Measurements from ENCODE around the gene POLR3E.

GRCh38 chr16:22297871-22298733, 893 bp downstream of the POLR3E start:
- TF ChIP-seq CTCF (IDR thresholded peaks at IDR 0.05) (no peak), POLR2A (IDR thresholded peaks at IDR 0.05) (peak in 1 of 4 donors; percentile 39)

All from esophagus squamous epithelium (tissue), 4 donors.